ENCODE data around the gene AFF1.

Gene AFF1

DNA sequence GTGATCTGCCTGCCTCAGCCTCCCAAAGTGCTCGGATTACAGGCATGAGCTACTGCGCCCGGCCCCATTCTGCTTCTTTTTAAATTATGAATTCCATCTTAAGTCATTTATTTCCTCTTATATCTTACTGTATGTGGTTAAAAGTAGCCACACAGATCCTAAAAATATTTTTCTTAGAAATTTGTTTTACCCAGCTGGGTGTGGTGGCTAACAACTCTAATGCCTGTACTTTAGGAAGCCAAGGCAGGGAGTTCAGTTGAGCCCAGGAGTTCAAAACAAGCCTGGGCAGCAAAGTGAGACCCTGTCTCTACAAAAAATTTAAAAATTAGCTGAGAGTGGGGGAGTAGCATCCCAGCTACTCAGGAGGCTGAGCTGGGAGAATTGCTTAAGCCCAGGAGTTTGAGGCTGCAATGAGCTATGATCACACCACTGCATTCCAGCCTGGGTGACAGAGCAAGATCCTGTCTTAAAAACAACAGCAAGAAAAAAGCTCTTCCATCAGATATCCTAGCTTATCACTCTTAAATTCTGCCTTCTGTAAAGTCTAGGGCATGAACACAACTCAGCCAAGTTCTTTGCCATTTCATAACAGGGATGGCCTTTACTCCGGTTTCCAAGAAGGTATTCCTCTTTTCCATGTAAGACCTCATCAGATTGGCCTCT is 15.1 kb upstream of the AFF1 start:
- no peak for FAIRE-seq

DNA sequence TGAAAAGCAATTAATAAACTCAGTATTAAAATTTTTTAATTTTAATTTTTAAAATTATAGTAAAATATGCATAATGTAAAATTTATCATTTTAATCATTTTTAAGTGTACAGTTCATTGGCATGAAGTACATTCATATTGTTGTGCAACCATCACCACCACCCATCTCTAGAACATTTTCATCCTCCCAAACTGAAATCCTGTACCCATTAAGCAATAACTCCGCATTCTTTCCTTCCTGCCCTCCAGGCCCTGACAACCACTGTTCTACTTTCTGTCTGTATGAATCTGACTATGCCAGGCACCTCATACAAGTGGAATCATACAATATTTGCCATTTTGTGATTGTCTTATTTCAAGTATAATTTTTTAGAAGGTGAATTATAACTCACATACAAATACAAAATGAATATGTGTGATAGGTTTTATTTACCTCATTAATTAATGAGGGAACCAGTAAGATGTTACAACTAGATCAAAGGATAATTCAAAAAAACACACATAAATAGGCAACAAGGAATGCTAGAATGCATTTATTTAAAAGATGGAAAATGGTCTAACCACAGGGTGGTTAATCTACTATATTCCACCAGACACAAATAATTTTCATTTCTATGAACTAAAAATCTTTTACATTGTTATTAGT is 13.1 kb upstream of the AFF1 start:
- no peak for FAIRE-seq

DNA sequence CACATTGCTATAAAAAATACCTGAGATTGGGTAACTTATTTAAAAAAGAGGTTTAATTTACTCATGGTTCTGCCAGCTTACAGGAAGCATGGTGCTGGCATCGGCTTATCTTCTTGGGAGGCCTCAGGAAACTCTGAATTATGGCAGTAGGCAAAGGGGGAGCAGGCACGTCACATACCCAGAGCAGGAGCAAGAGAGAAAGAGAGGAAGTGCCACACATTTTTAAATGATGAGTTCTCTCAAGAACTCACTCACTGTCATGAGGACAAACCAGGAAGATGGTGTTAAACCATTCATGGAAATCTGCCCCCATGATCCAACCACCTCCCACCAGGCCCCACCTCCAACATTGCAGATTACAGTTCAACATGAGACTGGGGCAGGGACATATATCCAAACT is 10.0 kb upstream of the AFF1 start:
- FAIRE-seq: no peak

DNA sequence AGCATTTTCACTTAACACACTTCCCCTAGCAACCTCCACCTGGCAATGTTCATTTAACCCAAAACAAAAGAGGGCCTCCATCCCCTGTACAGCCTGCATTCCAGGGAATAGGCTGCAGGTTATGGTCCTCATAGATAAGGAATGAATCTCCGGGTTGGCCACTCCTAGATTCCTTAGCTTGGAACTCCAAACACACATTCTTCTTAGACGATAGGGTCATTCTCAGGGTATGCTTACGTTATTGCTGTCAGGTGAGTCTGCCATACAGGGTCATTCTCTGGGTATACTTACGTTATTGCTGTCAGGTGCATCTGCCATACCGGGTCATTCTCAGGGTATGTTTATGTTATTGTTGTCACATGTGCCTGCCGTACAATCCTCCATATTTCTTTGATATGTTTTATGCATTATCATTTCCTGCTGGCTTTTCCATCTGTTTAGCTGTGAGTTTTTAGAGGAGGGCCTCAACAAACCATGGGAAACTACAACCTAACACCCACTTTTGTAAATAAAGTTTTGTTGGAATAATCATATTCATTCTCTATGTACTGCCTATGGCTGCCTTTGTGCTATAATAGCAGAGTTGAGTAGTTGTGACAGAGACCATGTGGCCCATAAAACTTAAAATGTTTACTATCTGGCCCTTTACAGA is 8.2 kb upstream of the AFF1 start:
- FAIRE-seq: no peak

DNA sequence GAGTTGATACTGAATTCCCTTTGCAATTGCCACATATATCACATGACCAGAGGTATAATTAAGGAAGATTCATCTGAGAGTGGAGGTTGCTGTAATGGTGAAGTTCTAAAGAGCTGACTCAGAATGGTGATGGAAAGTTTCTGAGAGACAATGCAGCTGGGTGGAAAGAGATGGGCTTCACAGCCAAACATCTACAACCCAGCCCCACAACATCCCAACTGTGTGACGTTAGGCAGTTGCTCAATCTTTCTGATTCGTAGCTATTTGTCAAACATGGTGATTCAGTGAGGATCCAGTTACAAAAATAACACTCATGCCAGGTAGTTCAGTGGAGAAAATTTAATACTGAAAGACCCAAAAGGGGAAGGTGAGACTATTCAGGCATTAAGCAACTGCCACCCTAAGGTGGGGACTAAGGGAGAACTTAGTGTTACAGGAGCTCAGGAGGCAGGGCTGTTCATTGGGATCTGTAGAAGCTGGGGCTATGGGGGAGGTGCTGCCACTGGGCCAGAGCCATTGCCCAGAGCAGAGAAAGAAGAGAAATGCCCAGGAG is 6.9 kb upstream of the AFF1 start:
- FAIRE-seq: no peak

DNA sequence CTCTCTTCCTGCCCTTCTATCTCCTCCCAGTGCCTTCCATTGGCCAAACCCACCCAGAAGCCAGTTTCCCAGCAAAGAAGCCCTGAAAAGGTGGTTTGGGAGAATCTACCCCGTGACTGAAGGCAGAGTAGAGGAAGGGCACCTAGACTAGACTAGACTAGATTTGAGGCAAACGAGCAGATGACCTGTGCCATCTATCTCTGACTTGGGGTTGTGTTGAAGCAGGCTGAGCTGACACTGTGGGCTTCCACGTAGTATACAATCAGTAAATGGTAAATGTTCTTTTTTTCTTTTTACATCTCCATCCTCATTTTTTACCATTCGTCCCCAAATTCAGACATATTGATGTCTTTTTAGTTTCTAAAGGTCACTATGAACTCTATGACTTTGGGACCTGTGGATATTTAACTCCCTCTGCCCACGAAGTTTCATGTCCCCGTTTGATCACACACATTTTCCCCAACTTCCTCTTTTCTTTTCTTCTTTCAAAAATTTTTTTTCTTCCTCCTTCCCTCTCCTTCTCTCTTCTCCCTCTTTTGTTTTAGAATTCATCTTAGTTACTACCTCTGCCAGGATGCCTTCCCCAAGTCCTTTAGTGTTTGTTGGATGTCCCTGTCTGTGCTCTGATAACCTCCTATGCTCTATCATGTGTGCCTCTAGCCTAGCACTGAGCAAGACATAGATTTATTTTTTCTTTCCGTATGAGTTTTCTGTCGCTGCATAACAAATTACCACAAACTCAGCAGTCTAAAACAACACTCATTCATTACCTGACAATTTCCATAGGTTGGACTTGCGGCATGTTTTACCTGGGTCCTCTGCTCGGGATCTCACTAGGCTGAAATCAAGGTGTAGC is 6.2 kb upstream of the AFF1 start:
- no peak for FAIRE-seq

DNA sequence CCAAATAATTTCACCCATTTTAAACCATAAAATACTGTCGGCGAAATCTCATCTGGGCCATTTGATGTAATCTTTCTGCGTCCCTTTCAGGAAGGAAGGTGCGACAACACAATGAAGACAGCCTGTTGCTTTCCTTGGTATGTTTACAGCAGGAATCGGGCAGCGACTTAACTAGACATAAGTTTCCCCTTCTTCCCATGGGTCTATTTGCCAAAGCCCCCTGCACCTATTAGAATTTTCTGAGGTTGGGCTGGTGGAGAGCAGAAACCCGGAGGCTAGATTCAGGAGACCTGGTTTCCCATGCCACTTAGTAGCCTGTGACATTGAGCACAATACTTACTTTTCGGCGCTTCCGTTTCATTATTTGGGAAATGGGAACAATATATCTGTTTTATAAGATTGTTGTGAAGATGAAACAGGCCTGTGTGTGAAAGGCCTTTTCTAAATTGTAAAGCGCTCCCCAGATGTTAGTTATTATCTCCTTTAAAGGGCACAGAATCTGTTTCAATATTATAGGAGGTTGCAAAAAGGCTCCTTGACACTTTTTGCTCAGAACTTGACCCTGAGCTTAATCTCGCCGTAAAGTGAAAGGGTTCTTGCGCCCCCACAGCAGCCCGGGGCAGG is 552 bp upstream of the AFF1 start:
- no peak for FAIRE-seq

DNA sequence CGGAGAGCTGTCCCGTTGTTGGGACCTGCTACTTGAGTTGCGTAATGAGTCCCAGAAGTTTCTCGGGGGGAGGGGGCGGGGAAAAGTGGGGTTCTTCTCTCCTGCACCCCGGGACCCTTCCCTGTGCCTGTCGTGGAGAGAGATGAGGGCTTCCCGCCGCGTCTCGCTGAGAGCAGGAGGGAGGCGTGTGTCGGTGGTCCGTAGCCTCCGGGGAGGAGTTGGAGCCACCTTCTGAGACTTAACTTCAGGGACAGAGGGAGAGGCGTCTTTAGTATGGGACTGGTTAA is 698 bp downstream of the AFF1 start:
- FAIRE-seq: no peak

DNA sequence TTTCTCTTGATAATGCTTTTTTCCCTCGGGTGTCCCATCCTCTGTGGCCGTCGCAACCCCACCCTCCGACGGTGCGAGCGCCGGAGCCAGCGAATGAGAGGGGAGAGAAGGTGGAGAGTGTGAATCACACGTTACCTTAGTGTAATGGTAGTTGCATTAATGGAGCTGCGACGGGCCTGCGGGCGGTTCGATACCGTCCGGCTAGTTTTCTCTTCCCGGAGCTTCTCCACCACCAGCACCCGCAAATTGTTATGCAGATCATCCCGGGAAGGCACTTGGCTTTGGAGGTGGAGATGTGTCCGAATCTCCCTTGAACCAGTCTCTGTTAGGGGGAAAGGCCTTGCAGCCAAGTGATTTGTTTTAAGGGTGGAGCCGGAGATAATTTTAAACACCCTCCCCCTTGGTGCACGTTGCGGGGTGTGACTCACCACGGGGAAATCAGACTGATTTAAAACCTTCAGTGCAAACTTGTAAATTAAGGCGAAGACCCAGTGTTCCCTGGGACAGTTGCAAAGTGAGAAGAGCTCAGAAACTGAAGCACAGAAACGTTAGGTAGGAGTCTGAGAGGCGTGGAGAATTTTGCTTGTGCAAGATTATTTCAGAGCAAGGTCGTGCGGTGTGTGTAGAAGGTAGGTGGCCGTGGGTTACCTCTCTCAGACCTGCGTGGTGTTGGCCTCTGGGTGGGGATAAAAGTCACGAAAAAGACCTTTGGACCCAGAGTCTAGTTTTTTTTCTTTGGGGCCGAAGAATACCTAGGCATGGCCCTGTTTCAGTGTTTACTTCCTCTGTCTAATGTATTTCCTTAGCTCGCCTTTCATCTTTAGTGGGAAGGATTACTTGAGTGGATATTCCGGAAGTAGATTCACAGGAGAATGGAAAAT is 1.3 kb downstream of the AFF1 start:
- FAIRE-seq: no peak

DNA sequence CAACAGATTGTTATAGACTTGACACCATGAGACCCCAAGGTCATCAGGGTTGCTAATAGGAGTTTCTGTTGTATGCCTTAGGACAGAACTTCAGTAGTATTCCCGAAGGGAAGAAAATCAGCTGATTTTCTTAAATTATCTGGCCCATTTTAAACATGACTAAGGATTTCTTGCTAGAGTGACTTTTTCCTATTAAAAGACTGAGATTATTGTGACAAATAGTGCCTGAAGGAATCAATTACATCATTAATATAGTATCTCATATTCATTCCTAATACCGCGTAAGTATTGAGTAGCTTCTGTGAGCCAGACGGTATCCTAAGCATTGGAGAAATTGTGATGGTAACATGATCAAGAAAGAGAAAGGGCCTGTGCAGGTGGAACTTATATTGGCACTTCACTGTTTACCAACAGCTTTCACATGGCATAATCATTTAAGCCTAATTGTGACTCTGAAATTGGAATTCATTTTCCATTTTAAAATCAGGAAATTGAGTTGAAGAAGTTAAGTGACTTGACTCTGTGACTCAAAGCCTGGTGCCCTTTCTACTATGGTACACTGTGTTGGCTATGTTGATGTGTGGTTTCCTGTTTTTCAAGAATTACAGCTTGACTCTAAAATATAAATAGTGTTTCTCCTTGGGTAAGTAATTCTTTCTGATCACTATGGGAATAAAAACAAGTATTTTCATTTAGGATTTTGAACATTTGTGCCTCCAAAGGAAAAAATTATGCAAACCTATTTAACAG is 4.1 kb downstream of the AFF1 start:
- FAIRE-seq: no peak

DNA sequence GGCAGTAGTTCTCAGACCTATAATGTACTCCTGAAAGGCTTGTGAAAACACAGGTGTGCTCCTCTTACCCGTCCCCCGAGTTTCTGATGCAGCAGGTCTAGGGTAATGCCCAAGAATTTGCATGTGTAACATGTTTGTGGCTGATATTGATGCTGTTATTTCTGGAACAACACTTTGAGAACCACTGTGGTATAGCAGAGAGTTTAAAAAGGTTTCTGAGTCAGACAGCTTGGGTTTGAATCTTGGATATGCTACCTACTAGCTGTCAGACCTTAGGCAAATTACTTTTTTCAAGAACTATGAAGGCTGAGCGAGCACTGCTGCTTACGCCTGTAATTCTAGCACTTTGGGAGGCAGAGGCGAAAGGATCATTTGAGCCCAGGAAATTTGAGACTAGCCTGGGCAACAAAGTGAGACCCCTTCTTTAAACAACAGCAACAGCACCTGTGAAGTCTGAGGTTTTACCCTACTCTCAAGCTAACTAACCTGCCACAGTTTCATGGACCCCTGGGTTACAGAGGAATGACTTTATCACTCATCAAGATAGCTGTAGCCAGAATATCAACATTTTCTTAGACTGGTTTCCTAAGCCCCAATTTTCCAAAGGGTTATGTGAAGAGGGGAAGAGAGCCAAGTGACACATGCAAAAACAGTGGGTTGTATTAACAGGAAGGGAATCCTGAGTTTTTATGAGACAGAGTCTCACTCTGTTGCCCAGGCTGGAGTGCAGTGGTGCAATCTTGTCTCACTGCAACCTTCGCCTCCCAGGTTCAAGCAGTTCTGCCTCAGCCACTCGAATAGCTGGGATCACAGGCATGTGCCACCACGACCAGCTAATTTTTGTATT is 5.1 kb downstream of the AFF1 start:
- FAIRE-seq: no peak

DNA sequence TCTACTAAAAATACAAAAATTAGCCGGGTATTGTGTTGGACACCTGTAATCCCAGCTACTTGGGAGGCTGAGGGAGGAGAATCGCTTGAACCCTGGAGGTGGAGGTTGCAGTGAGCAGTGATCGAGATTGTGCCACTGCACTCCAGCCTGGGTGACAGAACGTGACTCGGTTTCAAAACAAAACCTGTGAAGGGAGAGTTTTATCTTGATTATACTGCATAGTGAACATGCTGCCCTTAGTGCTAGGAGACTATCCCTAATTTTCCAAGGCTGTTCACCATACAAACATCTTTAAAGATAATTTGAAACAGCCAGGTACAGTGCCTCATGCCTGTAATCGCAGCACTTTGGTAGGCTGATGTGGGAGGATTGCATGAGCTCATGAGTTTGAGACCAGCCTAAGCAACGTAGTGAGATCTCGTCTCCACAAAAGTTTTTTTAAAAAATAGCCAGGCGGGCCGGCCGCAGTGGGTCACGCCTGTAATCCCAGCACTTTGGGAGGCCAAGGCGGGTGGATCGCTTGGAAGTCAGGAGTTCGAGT is 6.2 kb downstream of the AFF1 start:
- no peak for FAIRE-seq

DNA sequence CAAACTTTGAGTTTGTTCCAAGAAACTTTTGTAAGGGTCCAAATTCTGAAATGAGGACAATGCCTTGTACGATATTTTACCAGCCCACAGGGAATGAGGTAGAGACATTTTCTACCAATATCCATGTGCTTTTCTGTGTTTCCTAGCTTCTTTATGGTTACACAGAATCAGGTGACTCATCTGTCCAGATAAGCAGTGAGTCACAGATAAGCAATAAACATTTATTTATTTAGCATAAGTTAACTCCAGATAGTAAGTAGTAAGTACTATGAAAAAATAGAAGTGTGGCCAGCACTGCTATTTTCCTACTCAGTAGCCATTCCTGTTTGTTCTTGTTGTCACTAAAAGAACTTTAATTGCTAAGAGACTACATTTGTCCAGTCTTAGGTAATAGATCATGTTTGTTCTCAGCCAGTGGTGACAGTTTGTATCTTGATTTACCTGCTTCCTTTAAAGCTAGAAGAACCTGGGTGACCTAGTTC is 7.4 kb downstream of the AFF1 start:
- FAIRE-seq: no peak

DNA sequence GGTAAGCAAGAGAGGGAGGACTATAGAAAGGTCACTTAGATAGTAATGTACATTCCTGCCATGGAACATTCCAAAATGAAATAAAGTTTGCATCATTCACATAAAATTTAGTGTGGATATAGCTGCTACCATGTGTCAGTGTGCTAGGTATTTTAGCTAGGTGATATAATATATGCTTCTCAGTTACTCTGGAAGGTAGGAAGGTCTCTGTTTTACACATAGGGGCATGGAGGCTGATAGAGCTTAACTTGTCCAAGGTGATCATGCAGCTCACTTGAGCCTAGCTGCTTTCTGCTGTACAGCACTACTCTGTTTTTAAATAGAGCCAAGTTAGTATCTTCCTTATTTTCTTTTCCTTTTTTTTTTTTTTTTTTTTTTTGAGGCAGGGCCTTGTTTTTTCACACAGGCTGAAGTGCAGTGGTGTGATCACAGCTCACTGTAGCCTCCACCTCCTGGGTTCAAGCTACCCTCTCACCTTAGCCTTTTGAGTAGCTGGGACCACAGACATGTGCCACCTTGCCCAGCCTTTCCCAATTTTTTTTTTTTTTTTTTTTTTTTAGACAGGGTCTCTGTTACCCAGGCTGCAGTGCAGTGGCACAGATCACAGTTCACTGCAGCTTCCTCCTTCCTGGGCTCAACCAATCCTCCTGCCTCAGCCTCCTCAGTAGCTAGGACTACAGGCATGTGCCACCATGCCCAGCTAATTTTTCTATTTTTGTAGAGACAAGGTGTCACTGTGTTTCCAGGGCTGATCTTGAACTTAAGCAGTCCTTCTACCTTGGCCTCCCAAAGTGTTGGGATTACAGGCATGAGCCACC is 10.4 kb downstream of the AFF1 start:
- FAIRE-seq: no peak

DNA sequence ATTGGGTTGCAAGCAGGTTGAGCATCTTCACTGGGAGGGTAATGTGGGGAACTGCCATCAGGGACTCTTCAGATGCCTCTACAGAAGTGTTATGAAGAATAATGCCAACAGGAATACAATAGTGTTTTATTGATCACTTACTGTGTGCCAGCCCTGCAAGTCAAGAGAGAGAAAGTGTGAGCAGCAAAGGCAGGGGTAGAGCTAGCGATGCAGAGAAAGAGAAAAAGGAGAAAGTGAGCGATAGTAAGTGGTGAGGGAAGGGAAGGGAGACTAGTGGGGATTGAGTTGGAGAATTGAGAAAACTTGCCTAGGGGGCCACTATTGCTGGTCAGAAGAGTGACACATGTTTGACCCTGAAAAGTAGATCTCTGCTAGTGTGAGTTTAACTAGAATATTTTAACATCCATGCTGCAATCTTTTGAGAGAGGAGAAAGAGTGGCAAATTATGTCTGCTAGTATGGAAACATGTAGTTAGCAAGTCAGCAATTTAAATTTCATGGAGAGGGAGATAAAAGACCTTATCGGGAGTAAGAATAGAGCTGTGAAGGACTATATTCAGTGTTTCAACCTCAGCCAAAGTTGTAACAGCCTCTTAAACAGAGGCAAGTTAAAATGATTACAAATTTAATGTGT is 12.2 kb downstream of the AFF1 start:
- FAIRE-seq: no peak

DNA sequence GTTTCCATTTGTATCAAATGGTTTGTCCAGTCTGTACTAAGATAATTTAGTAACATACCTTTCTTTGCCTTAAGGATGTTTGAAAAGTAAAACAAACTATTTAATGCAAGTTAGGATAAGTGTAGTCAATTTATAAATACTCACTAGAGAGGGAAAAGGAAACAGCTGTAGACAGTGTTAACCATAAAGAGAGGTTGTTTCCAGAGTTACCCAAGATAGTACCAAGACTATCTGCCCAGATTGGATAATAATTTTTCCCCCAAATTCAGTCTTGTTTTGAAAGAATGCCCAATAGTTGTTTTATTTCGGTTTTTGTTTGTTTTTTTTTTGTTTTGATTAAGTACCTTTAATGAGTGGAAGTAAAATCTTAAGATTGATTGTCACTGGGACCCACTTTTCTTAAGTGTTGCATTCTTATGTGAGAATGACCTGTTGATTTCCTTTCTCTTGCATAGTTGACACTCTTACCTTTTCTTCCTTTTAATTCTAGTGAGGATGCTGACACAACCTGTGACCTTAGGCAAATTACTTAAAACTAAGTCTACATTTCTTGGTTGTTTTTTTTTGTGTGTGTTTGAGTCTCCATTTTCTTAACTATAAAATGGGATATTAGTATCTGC is 12.8 kb downstream of the AFF1 start:
- peak; percentile 24 for FAIRE-seq

DNA sequence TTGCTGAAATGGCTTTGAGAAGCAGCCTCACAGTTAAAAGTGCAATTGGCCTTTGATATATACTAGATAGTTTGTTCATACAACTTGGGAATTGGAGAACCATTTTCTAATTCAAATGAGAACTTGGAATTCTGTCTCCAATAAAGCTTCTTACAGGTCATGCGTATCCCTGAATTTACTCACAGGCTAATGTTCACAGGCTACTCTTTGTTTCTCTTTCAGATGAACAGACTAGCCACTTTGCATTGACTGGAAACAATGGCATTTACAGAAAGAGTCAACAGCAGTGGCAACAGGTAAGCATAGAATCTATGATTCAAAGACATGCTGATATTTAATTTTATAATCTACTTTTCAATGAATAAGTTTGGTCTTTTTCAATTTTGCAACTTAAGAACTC is 13.5 kb downstream of the AFF1 start:
- no peak for FAIRE-seq

Data from colon (tissue), 2 donors.